ENCODE measurements around the gene ABHD12B. TPM values are rescaled to one million over a fixed set of nuclear protein-coding genes. Genes with fewer than 3 reads are reported as not detected.
A peak's percentile ranks its signal among the peaks of the same experiment; 100 is the strongest.

The ABHD12B gene
- total and polyA plus RNA-seq, 2 donors from 2014 or later = 0.88 TPM; not detected in 1

DNA sequence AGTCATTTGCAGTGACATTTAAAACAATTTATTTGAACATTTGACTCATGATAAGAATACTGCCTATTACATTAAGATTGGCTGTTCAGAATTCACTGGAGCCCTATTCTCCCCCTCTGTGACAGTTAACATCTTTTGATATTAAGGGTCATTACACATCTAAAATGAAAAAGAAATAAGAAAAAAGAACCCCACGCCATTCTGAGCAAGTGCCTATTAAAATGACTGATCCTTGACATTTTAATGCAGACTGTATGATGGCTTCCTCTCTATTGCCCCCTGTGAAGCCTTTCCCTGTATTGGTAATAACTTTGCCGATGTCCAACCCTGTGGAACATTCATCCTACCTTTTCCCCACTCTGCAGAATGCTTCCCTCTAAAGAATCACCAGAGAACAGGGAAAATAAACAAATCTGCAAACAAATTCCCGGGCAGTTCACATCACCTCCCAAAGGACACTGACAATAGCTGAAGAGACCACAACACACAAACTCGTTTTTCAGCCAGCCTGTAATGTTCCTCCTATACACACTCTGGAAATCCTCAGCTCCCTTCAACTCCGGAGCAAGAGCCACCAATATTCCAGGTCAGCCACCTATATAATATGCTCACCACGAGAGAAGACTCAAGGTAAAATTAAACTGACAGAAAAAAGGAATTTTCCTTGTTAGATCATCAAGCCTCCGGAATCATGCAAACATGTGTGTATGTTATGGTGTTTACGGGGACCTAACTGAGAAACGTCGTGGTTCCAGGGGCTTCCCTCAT lies 42.9 kb upstream of the ABHD12B start:
- Histone ChIP-seq H3K4me3 (ENCODE audit: low read length in 3 of 3) (no peak overlapping the region), H3K9me3 (ENCODE audit: control insufficient read depth in 2 of 3, insufficient read depth in 1 of 3, low read length in 3 of 3) (no peaks in the 10 kb centered on the region), H3K36me3 (ENCODE audit: control insufficient read depth in 2 of 3, insufficient read depth in 3 of 3, low read length in 3 of 3) (no peaks in the 10 kb centered on the region), H3K27ac (ENCODE audit: low read depth in 2 of 2, low read length in 2 of 2) (no peak overlapping the region), H3K27me3 (ENCODE audit: control insufficient read depth, insufficient read depth, low read length) (no peaks in the 10 kb centered on the region), H3K4me1 (ENCODE audit: control insufficient read depth in 2 of 3, insufficient read depth in 2 of 3, low read depth in 1 of 3, low read length in 3 of 3) (peaks cover 0 to 8% (median 3%) of the 10 kb centered on the region in 3 donors), H3K9ac (ENCODE audit: low read length in 3 of 3) (no peak overlapping the region)
- TF ChIP-seq, protein P1, sequence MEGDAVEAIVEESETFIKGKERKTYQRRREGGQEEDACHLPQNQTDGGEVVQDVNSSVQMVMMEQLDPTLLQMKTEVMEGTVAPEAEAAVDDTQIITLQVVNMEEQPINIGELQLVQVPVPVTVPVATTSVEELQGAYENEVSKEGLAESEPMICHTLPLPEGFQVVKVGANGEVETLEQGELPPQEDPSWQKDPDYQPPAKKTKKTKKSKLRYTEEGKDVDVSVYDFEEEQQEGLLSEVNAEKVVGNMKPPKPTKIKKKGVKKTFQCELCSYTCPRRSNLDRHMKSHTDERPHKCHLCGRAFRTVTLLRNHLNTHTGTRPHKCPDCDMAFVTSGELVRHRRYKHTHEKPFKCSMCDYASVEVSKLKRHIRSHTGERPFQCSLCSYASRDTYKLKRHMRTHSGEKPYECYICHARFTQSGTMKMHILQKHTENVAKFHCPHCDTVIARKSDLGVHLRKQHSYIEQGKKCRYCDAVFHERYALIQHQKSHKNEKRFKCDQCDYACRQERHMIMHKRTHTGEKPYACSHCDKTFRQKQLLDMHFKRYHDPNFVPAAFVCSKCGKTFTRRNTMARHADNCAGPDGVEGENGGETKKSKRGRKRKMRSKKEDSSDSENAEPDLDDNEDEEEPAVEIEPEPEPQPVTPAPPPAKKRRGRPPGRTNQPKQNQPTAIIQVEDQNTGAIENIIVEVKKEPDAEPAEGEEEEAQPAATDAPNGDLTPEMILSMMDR (IDR thresholded peaks at IDR 0.05; ENCODE audit: borderline replicate concordance, extremely low read depth, insufficient read depth) = no peak
- FAIRE-seq (no peak), DNase-seq (no peak)
- intact Hi-C loops (cut with DNase I) = no loop called here

DNA sequence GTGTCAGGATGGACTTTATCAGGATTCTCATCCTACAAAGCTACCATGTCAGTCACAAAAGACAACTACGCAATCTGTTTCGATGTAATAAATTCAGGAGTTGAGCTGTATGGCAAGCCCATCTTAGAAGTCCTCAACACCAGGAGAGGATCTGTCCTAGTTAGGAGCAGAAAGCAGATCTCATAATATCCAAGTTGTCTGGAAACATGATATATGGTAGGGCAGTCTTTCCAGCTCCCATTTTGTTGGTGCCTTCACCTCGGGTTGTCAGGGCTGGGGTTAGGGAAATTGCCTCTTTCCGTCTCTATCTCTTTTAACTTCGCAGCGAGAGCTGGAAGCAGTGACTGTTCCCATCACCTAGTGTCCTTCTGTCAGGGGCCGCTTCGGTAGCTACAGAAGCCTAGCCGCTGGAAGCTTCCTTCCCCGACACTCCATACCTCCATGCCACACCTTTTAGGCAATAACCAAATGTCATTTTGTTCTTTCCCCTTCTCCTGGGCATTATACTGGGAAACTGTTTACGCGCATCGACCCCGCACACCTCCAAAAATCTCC lies 42.3 kb upstream of the ABHD12B start:
- Histone ChIP-seq H3K4me3 (ENCODE audit: low read length in 3 of 3) (peak overlapping the region; percentile 50 to 59 (median 52)), H3K4me1 (ENCODE audit: control insufficient read depth in 2 of 3, insufficient read depth in 2 of 3, low read depth in 1 of 3, low read length in 3 of 3) (peaks cover 0 to 8% (median 0%) of the 10 kb centered on the region in 3 donors), H3K27ac (ENCODE audit: low read depth in 2 of 2, low read length in 2 of 2) (no peak overlapping the region), H3K27me3 (ENCODE audit: control insufficient read depth, insufficient read depth, low read length) (no peaks in the 10 kb centered on the region), H3K9me3 (ENCODE audit: control insufficient read depth in 2 of 3, insufficient read depth in 1 of 3, low read length in 3 of 3) (no peaks in the 10 kb centered on the region), H3K36me3 (ENCODE audit: control insufficient read depth in 2 of 3, insufficient read depth in 3 of 3, low read length in 3 of 3) (no peaks in the 10 kb centered on the region), H3K9ac (ENCODE audit: low read length in 3 of 3) (no peak overlapping the region)
- TF ChIP-seq, protein P1 (IDR thresholded peaks at IDR 0.05; ENCODE audit: borderline replicate concordance, extremely low read depth, insufficient read depth) = no peak
- intact Hi-C loops (cut with DNase I) = no loop called here
- DNase-seq (peak in 3 of 5 donors; percentile 19 to 49 (median 41)), FAIRE-seq (no peak)

DNA sequence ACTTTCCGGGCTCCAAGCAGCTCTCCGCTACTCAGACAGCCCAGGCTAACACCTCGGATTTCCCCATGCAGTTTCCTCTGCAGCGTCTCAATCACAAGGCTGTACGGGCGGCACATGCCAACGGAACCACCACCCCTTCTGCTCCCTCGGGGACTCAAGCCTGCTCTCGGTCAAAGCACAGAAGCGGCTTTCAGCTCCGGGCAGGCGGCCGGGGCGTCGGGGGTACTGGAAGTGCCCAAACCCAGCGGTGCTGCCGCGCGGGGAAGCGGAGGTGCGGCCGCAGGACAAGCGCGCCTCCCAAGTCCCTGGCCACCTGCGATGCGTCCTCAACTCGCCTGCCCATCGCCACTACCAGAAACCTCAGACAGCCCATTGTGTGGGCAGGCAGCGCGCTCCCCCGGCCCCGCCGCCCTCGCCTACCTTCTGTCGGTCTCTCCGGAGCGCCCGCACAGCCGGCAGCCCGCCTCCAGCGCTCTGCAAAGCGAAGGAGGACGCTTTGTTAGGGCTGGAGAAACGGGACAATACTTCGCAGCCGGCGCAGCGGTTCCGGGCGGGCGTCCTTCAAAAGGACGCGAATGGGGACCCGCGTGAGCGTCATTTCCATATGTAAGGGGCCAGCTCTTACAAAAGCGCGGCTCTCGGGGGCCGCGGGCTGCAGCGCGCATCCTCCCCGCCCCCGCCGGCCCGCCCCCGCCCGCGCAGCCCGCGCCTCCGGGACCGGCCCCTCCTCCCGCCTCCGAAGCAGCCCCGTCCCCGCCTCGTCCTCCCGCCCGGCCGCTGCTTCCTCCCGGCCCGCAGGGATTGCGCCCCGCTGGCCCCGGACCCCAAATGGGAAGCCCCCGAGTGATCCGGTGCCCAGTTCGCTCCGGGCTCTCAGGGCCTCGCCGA lies 41.6 kb upstream of the ABHD12B start:
- Histone ChIP-seq H3K9ac (ENCODE audit: low read length in 3 of 3) (no peak overlapping the region), H3K9me3 (ENCODE audit: control insufficient read depth in 2 of 3, insufficient read depth in 1 of 3, low read length in 3 of 3) (no peaks in the 10 kb centered on the region), H3K4me3 (ENCODE audit: low read length in 3 of 3) (peak overlapping the region; percentile 50 to 59 (median 52)), H3K36me3 (ENCODE audit: control insufficient read depth in 2 of 3, insufficient read depth in 3 of 3, low read length in 3 of 3) (no peaks in the 10 kb centered on the region), H3K27me3 (ENCODE audit: control insufficient read depth, insufficient read depth, low read length) (no peaks in the 10 kb centered on the region), H3K27ac (ENCODE audit: low read depth in 2 of 2, low read length in 2 of 2) (peak overlapping the region in 1 of 2 donors; percentile 80), H3K4me1 (ENCODE audit: control insufficient read depth in 2 of 3, insufficient read depth in 2 of 3, low read depth in 1 of 3, low read length in 3 of 3) (peaks cover 0 to 8% (median 0%) of the 10 kb centered on the region in 3 donors)
- peak; percentile 66 to 85 (median 76) for DNase-seq
- TF ChIP-seq, protein P1 (IDR thresholded peaks at IDR 0.05; ENCODE audit: borderline replicate concordance, extremely low read depth, insufficient read depth) = no peak
- FAIRE-seq = no peak
- intact Hi-C loops (cut with DNase I) = no loop called here
